ENCODE results near the gene SNX5. TPM values are rescaled to one million over a fixed set of nuclear protein-coding genes. Genes with fewer than 3 reads are reported as not detected.

Gene SNX5
- total and polyA plus RNA-seq, 3 donors from 2014 or later = 72.3 to 116 (median 110) TPM

DNA sequence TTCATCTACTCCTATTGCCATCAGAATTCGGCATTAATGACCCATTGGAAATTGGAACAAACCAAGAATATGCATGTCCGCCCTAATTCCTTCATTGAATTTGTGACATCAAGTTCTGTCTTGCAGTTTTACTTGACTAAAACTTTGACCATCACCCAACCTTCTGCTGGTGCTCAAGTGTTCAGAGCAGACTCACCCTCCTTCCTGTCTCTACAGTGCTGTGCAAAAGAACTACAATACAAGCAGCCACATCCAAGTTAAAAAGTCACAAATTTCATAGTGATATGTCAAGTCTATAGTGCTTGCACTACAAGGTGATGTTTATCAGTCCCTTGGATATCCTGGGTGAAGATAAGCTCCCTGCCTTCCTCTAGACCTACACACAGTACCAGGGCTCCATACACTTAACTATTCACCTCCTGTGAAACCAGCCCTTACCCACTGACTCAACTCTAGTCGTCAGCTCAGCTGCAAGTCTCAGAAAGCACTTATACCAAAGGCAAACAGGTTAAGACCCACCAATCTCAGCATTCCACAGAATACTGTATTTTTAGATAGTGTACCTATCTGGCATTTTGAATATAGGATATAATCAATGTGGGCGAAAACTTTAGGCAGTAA lies 23.6 kb downstream of the SNX5 start:
- no peaks in the 10 kb centered on the region for H3K4me1 ChIP-seq
- TF ChIP-seq CTCF (IDR thresholded peaks at IDR 0.05) = no peak
- no peak for TF ChIP-seq POLR2A (IDR thresholded peaks at IDR 0.05)
- no peak overlapping the region for H3K4me3 ChIP-seq
- no peaks in the 10 kb centered on the region for H3K9me3 ChIP-seq
- H3K36me3 ChIP-seq (ENCODE audit: low read depth, missing control alignments) = peaks cover 3% of the 10 kb centered on the region
- H3K27me3 ChIP-seq = no peaks in the 10 kb centered on the region
- intact Hi-C loops (cut with DNase I; ENCODE audit: low total_unique reads) = no loop called here
- no peak for DNase-seq
- WGBS, 2 donors = 88 to 92% methylated on average over 4 of the region's 4 CpGs
- H3K27ac ChIP-seq = no peak overlapping the region

DNA sequence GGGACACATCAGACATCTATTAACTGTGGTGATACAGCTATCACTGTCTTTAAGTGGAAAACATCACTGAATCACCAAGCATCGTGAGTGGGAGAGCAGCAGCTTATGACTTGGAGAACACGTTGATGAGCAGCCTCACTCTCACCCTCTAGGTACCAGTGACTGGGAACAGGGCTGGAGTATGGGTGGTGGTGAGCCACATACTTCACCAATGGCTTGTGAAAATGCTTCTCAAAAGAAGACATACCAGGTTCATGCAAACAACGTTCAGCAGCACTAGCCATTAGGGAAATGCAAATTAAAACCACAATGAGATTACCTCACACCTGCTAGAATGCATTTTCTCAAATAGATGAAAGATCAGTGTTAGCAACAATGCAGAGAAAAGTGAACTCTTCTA lies 25.3 kb downstream of the SNX5 start:
- no peak for TF ChIP-seq POLR2A (IDR thresholded peaks at IDR 0.05)
- TF ChIP-seq CTCF (IDR thresholded peaks at IDR 0.05) = no peak
- Histone ChIP-seq H3K9me3 (no peaks in the 10 kb centered on the region), H3K4me3 (no peak overlapping the region), H3K27ac (no peak overlapping the region), H3K4me1 (peaks cover 8% of the 10 kb centered on the region), H3K27me3 (no peaks in the 10 kb centered on the region), H3K36me3 (ENCODE audit: low read depth, missing control alignments) (no peaks in the 10 kb centered on the region)
- intact Hi-C loops (cut with DNase I; ENCODE audit: low total_unique reads) = no loop called here
- DNase-seq = no peak
- 48 to 64% methylated on average over 3 of the region's 3 CpGs for WGBS, 2 donors

- Histone ChIP-seq H3K9me3 (no peaks in the 10 kb centered on the region), H3K36me3 (ENCODE audit: low read depth, missing control alignments) (no peaks in the 10 kb centered on the region), H3K4me3 (no peak overlapping the region), H3K27ac (no peak overlapping the region), H3K4me1 (peaks cover 19% of the 10 kb centered on the region), H3K27me3 (no peaks in the 10 kb centered on the region)
- DNase-seq = no peak
- intact Hi-C loops (cut with DNase I; ENCODE audit: low total_unique reads) = no loop called here
- TF ChIP-seq POLR2A (IDR thresholded peaks at IDR 0.05) (no peak), CTCF (IDR thresholded peaks at IDR 0.05) (no peak)
- 77 to 80% methylated on average over 3 of the region's 3 CpGs for WGBS, 2 donors
These were observed 26.8 kb downstream of the SNX5 start for GRCh38 chr20:17941826-17942196.

DNA sequence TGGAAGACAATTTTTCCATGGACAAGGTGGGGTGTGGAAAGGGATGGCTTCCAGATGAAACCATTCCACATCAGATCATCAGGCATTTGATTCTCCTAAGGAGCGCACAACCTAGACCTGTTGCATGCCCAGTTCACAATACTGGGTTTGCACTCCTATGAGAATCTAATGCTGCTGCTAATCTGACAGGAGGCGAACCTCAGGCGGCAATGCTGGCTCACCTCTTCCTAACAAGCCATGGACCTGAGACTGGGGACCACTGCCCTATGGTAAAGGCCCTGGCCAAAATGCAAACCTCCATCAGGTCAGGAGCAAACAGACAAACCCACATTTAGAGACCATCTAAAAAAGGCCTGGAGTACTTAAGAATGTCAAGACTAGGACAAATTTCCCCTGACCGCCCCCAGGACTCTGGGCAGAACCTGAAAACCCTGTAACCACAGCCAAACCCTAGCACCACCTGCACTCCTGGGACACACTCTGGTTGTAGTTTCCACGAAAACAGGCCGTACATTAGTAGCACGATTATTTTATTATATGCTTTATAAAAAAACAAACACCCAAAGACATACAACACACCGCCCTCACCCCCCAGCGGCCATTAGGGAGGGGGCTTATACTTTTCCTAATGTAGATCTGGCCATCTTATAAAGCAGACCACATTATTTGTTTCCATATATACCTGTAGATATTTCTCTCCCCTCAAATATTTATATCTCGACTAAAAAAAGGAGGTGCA lies 27.3 kb downstream of the SNX5 start:
- intact Hi-C loops (cut with DNase I; ENCODE audit: low total_unique reads) = no loop called here
- no peak overlapping the region for H3K4me3 ChIP-seq
- DNase-seq = no peak
- H3K9me3 ChIP-seq = no peaks in the 10 kb centered on the region
- no peaks in the 10 kb centered on the region for H3K36me3 ChIP-seq (ENCODE audit: low read depth, missing control alignments)
- TF ChIP-seq POLR2A (IDR thresholded peaks at IDR 0.05) = no peak
- TF ChIP-seq CTCF (IDR thresholded peaks at IDR 0.05) = no peak
- H3K27ac ChIP-seq = no peak overlapping the region
- H3K4me1 ChIP-seq = peaks cover 24% of the 10 kb centered on the region
- 91 to 93% methylated on average over 10 of the region's 10 CpGs for WGBS, 2 donors
- H3K27me3 ChIP-seq = no peaks in the 10 kb centered on the region
